Heart left ventricle (tissue), 13 donors: ENCODE measurements around the gene CPT1A.

Experiments
- CTCF ChIP-seq, 12 donors: fragments of 200-600 bp; sonication (generic) in 4 of 12; IDR thresholded peaks; one replicate each; pipeline versions ENCODE4 v1.5.0 to v1.8.0; 2018 to 2022; ENCODE audit warnings: antibody characterized with exemption in 12 of 12, mild to moderate bottlenecking in 5 of 12
- POLR2A ChIP-seq, 2 donors: fragments of 450-650 bp; IDR thresholded peaks; one replicate each; pipeline ENCODE4 v1.6.1; 2017; ENCODE audit warnings: antibody characterized with exemption in 2 of 2, mild to moderate bottlenecking in 2 of 2, moderate library complexity in 2 of 2
- donor health status: ischemic (EF 13 %, LVEDD 7.1; RV severe dilation, severe dysfunction).
- donor health status: DM: no; HTN: yes; CAD: no.
- donor health status: DM: no; HTN: no; CAD: no.
- donor health status: ischemic (EF 25% LVEDD 6.9; RV normal size, moderate dysfunction).
- donor health status: ischemic (EF 25% LVEDD 5.7; RV mildly dilated, moderate dysfunction).
- donor health status: ischemic (EF 35%, LVEDD 5.7; RV mildly dilated, moderate dysfunction).
- donor health status: nonischemic (EF 11% LVEDD 7.7; RV severe dilation, severe dysfunction).
- donor health status: DM: yes; HTN: yes; CAD: no.
- donor health status: PGD.
- donor health status: ischemic (EF 29% LVEDD 5.4; RV normal size, mild dysfunction).
- donor health status: nonischemic (EF 23%, LVEDD 6.1; RV moderate dilation, normal function).

GRCh38 chr11:68735646-68736045, 106.1 kb downstream of the CPT1A start:
- no peak for TF ChIP-seq CTCF (IDR thresholded peaks at IDR 0.05)
- TF ChIP-seq POLR2A (IDR thresholded peaks at IDR 0.05) = no peak
